ENCODE measurements around the gene TMEM63A. TPM values are rescaled to one million over a fixed set of nuclear protein-coding genes. Genes with fewer than 3 reads are reported as not detected.

The TMEM63A gene
- total and polyA plus RNA-seq, 11 donors = 13.7 to 42.7 (median 25.3) TPM

GRCh38 chr1:225917101-225917500, 34.9 kb upstream of the TMEM63A start:
- no peaks in the 10 kb centered on the region for H3K27me3 ChIP-seq
- TF ChIP-seq POLR2A (IDR thresholded peaks at IDR 0.05) (no peak), CTCF (IDR thresholded peaks at IDR 0.05) (no peak)
- no peak for DNase-seq
- H3K36me3 ChIP-seq = peaks cover 0 to 71% (median 39%) of the 10 kb centered on the region in 9 donors
- intact Hi-C loops (cut with DNase I) = loop anchor here in 6 of 10 donors (10.0 kb wide), 5 partner anchors 58 to 372 kb away; partner anchors contain the start of gene SRP9 (in 4 of the 6)
- no peaks in the 10 kb centered on the region for H3K9me3 ChIP-seq
- peaks cover 0 to 22% (median 9%) of the 10 kb centered on the region in 12 donors for H3K4me1 ChIP-seq
- 96 to 99% (median 97%) methylated on average over 3 of the region's 3 CpGs for WGBS, 4 donors
- no peak overlapping the region for H3K27ac ChIP-seq
- ATAC-seq = no peak
- H3K4me3 ChIP-seq = no peak overlapping the region

GRCh38 chr1:225915538-225915991, 33.4 kb upstream of the TMEM63A start:
- DNase-seq (no peak), ATAC-seq (no peak)
- Histone ChIP-seq H3K27ac (no peak overlapping the region), H3K4me3 (no peak overlapping the region), H3K36me3 (peaks cover 0 to 58% (median 25%) of the 10 kb centered on the region in 9 donors), H3K4me1 (peaks cover 0 to 25% (median 13%) of the 10 kb centered on the region in 12 donors), H3K9me3 (no peaks in the 10 kb centered on the region), H3K27me3 (no peaks in the 10 kb centered on the region)
- intact Hi-C loops (cut with DNase I) = loop anchor here in 6 of 10 donors (2.0 to 10.0 kb wide), 6 partner anchors 59 to 443 kb away; partner anchors contain the start of gene SRP9 (in 4 of the 6)
- no peak for TF ChIP-seq POLR2A (IDR thresholded peaks at IDR 0.05)
- no peak for TF ChIP-seq CTCF (IDR thresholded peaks at IDR 0.05)
- 80 to 90% (median 87%) methylated on average over 7 of the region's 7 CpGs for WGBS, 4 donors

GRCh38 chr1:225914947-225915346, 32.8 kb upstream of the TMEM63A start:
- DNase-seq (no peak), ATAC-seq (no peak)
- Histone ChIP-seq H3K4me3 (no peak overlapping the region), H3K27me3 (no peaks in the 10 kb centered on the region), H3K36me3 (peaks cover 0 to 55% (median 20%) of the 10 kb centered on the region in 9 donors), H3K4me1 (peaks cover 0 to 21% (median 9%) of the 10 kb centered on the region in 12 donors), H3K9me3 (no peaks in the 10 kb centered on the region), H3K27ac (no peak overlapping the region)
- WGBS, 4 donors = 89 to 93% (median 90%) methylated on average over 6 of the region's 6 CpGs
- intact Hi-C loops (cut with DNase I) = loop anchor here in 9 of 10 donors (2.0 to 10.0 kb wide), 11 partner anchors 38 to 442 kb away; partner anchors contain the start of gene SRP9 (in 8 of the 9)
- TF ChIP-seq POLR2A (IDR thresholded peaks at IDR 0.05) = no peak
- TF ChIP-seq CTCF (IDR thresholded peaks at IDR 0.05) = no peak

GRCh38 chr1:225914391-225914790, 32.2 kb upstream of the TMEM63A start:
- TF ChIP-seq POLR2A (IDR thresholded peaks at IDR 0.05) = no peak
- TF ChIP-seq CTCF (IDR thresholded peaks at IDR 0.05) = no peak
- Histone ChIP-seq H3K36me3 (peaks cover 0 to 50% (median 17%) of the 10 kb centered on the region in 9 donors), H3K27ac (no peak overlapping the region), H3K4me3 (no peak overlapping the region), H3K4me1 (peaks cover 0 to 16% (median 6%) of the 10 kb centered on the region in 12 donors), H3K27me3 (no peaks in the 10 kb centered on the region), H3K9me3 (no peaks in the 10 kb centered on the region)
- intact Hi-C loops (cut with DNase I) = loop anchor here in 9 of 10 donors (2.0 to 10.0 kb wide), 11 partner anchors 37 to 442 kb away; partner anchors contain the start of gene SRP9 (in 8 of the 9)
- ATAC-seq (no peak), DNase-seq (no peak)
- 79 to 89% (median 87%) methylated on average over 4 to 6 of the region's 6 CpGs for WGBS, 4 donors

Measured in heart left ventricle (tissue), 16 donors.